RWPE1 (cell line): ENCODE results near the gene SPRED2.

Experiments used
- CTCF ChIA-PET: fragments of 350-600 bp; sonication (Branson Sonifier 250); formaldehyde crosslinking; extraction: SDS; loops from one replicate; lab custom pipeline; 2021; lab: Yijun Ruan, JAX
- POLR2A ChIA-PET: fragments of 400-600 bp; formaldehyde crosslinking; extraction: SDS; loops from one replicate; lab custom pipeline; 2020; ENCODE audit warnings: antibody characterized with exemption; ENCODE audit not compliant: low non-redundant PET; lab: Yijun Ruan, JAX
- DNase-seq: peaks from one replicate; pipeline ENCODE4 v3.0.0; 2012; ENCODE audit warnings: low spot score
- H3K27ac ChIP-seq: fragments of 450-650 bp; 2 replicates; pipeline ENCODE4 v1.5.1; 2017
- CTCF ChIP-seq: fragments of 450-650 bp; conservative IDR thresholded peaks from 2 replicates; pipeline ENCODE4 v1.5.1; 2017; ENCODE audit warnings: low read depth, mild to moderate bottlenecking

The SPRED2 gene

GRCh38 chr2:65296971-65297370, 135.4 kb downstream of the SPRED2 start:
- DNase-seq, result no peak
- TF ChIP-seq CTCF, result no peak
- H3K27ac ChIP-seq, result no peak overlapping the region
- ChIA-PET CTCF (no interaction called here), POLR2A (no interaction called here)

- POLR2A ChIA-PET, result no interaction called here
- CTCF ChIA-PET, result no interaction called here
- no peak overlapping the region for H3K27ac ChIP-seq
- no peak for DNase-seq
- TF ChIP-seq CTCF, result no peak
Measured at GRCh38 chr2:65294701-65295100, 137.7 kb downstream of the SPRED2 start.

- DNase-seq, result no peak
- ChIA-PET CTCF (interaction anchor here (0.9 kb wide), 1 partner anchor 141 kb away, joined by 3 read pairs; no protein-coding TSS in a partner anchor), POLR2A (no interaction called here)
- no peak for TF ChIP-seq CTCF
- no peak overlapping the region for H3K27ac ChIP-seq
Measured at GRCh38 chr2:65294136-65294535, 138.3 kb downstream of the SPRED2 start.

- DNase-seq, result no peak
- POLR2A ChIA-PET, result no interaction called here
- no peak overlapping the region for H3K27ac ChIP-seq
- CTCF ChIA-PET, result no interaction called here
- TF ChIP-seq CTCF, result no peak
Measured at GRCh38 chr2:65293376-65293775, 139.0 kb downstream of the SPRED2 start.

GRCh38 chr2:65292461-65293011, 139.9 kb downstream of the SPRED2 start:
- TF ChIP-seq CTCF, result no peak
- no peak for DNase-seq
- POLR2A ChIA-PET, result no interaction called here
- CTCF ChIA-PET, result no interaction called here
- H3K27ac ChIP-seq, result peak overlapping the region; percentile 76

GRCh38 chr2:65292106-65292400, 140.3 kb downstream of the SPRED2 start:
- TF ChIP-seq CTCF, result no peak
- peak overlapping the region; percentile 76 for H3K27ac ChIP-seq
- ChIA-PET CTCF (no interaction called here), POLR2A (no interaction called here)
- DNase-seq, result no peak
